ENCODE measurements around the gene RBM34.

RBM34 gene

GRCh38 chr1:235106457-235106856, 54.6 kb downstream of the RBM34 start:
- DNase-seq = no peak
- Histone ChIP-seq H3K9me3 (ENCODE audit: insufficient read depth, low read depth, low read length) (no peaks in the 10 kb centered on the region), H3K23ac (ENCODE audit: low read length) (no peak overlapping the region)

GRCh38 chr1:235105051-235106043, 55.7 kb downstream of the RBM34 start:
- no CpG with 5 or more reads among the region's 12 CpGs for WGBS (ENCODE audit: extremely low coverage, insufficient coverage, insufficient read length)
- Histone ChIP-seq H3K14ac (ENCODE audit: low read length) (no peak overlapping the region), H2AFZ (ENCODE audit: insufficient read depth, low read length, poor library complexity) (no peak overlapping the region)

More at GRCh38 chr1:235106457-235106856, 54.6 kb downstream of the RBM34 start:
- Histone ChIP-seq H2BK5ac (ENCODE audit: low read depth, low read length, poor library complexity) (no peak overlapping the region), H3K27ac (ENCODE audit: low read depth, low read length) (no peak overlapping the region), H3K4me3 (ENCODE audit: low read depth, low read length) (no peak overlapping the region), H3K27me3 (ENCODE audit: insufficient read depth, low read length) (no peaks in the 10 kb centered on the region), H4K8ac (ENCODE audit: low read depth, low read length) (no peak overlapping the region), H4K91ac (ENCODE audit: low read depth, low read length) (no peak overlapping the region), H2AFZ (ENCODE audit: insufficient read depth, low read length, poor library complexity) (no peak overlapping the region), H3K36me3 (ENCODE audit: control insufficient read depth in 1 of 2, insufficient read depth in 2 of 2, low read length in 2 of 2) (peaks cover 11 to 26% of the 10 kb centered on the region in 2 experiments), H3K4me2 (ENCODE audit: low read length) (no peak overlapping the region), H3K79me1 (ENCODE audit: low read length) (no peaks in the 10 kb centered on the region), H3K18ac (ENCODE audit: low read length) (no peak overlapping the region), H3K4ac (ENCODE audit: low read depth, low read length) (no peak overlapping the region), H4K12ac (ENCODE audit: low read depth, low read length) (no peak overlapping the region), H2AK5ac (ENCODE audit: low read length) (no peak overlapping the region), H2BK120ac (ENCODE audit: insufficient read depth, low read length, poor library complexity) (no peak overlapping the region), H2BK12ac (ENCODE audit: low read length) (no peak overlapping the region), H3K4me1 (ENCODE audit: control insufficient read depth in 1 of 2, insufficient read depth in 2 of 2, low read length in 2 of 2) (peaks cover 0 to 2% of the 10 kb centered on the region in 2 experiments), H3K14ac (ENCODE audit: low read length) (no peak overlapping the region), H3K79me2 (ENCODE audit: control insufficient read depth, insufficient read depth, low read length, poor library complexity) (no peaks in the 10 kb centered on the region), H3K9ac (ENCODE audit: low read length) (no peak overlapping the region)
- WGBS (ENCODE audit: extremely low coverage, insufficient coverage, insufficient read length) = no CpG with 5 or more reads among the region's 4 CpGs

GRCh38 chr1:235102993-235103411, 58.0 kb downstream of the RBM34 start:
- Histone ChIP-seq H3K4me1 (ENCODE audit: control insufficient read depth in 1 of 2, insufficient read depth in 2 of 2, low read length in 2 of 2) (peaks cover 0 to 2% of the 10 kb centered on the region in 2 experiments), H3K27ac (ENCODE audit: low read depth, low read length) (no peak overlapping the region), H3K36me3 (ENCODE audit: control insufficient read depth in 1 of 2, insufficient read depth in 2 of 2, low read length in 2 of 2) (peaks cover 3 to 8% of the 10 kb centered on the region in 2 experiments), H4K8ac (ENCODE audit: low read depth, low read length) (no peak overlapping the region), H3K9me3 (ENCODE audit: insufficient read depth, low read depth, low read length) (no peaks in the 10 kb centered on the region), H4K91ac (ENCODE audit: low read depth, low read length) (no peak overlapping the region), H4K12ac (ENCODE audit: low read depth, low read length) (no peak overlapping the region), H3K4me2 (ENCODE audit: low read length) (no peak overlapping the region), H3K79me1 (ENCODE audit: low read length) (no peaks in the 10 kb centered on the region), H3K79me2 (ENCODE audit: control insufficient read depth, insufficient read depth, low read length, poor library complexity) (no peaks in the 10 kb centered on the region), H3K9ac (ENCODE audit: low read length) (no peak overlapping the region), H2AK5ac (ENCODE audit: low read length) (no peak overlapping the region), H2BK12ac (ENCODE audit: low read length) (no peak overlapping the region), H2AFZ (ENCODE audit: insufficient read depth, low read length, poor library complexity) (no peak overlapping the region), H2BK120ac (ENCODE audit: insufficient read depth, low read length, poor library complexity) (no peak overlapping the region), H3K14ac (ENCODE audit: low read length) (no peak overlapping the region), H3K23ac (ENCODE audit: low read length) (no peak overlapping the region), H3K18ac (ENCODE audit: low read length) (no peak overlapping the region), H3K4ac (ENCODE audit: low read depth, low read length) (no peak overlapping the region), H2BK5ac (ENCODE audit: low read depth, low read length, poor library complexity) (no peak overlapping the region), H3K4me3 (ENCODE audit: low read depth, low read length) (no peak overlapping the region), H3K27me3 (ENCODE audit: insufficient read depth, low read length) (no peaks in the 10 kb centered on the region)
- WGBS (ENCODE audit: extremely low coverage, insufficient coverage, insufficient read length) = no CpG with 5 or more reads among the region's 4 CpGs
- DNase-seq = no peak

More at GRCh38 chr1:235105051-235106043, 55.7 kb downstream of the RBM34 start:
- H3K4ac ChIP-seq (ENCODE audit: low read depth, low read length) = no peak overlapping the region
- H3K4me2 ChIP-seq (ENCODE audit: low read length) = no peak overlapping the region
- no peak overlapping the region for H3K9ac ChIP-seq (ENCODE audit: low read length)
- H2BK12ac ChIP-seq (ENCODE audit: low read length) = no peak overlapping the region
- no peak overlapping the region for H4K91ac ChIP-seq (ENCODE audit: low read depth, low read length)
- H3K9me3 ChIP-seq (ENCODE audit: insufficient read depth, low read depth, low read length) = no peaks in the 10 kb centered on the region
- H2BK5ac ChIP-seq (ENCODE audit: low read depth, low read length, poor library complexity) = no peak overlapping the region
- no peak overlapping the region for H4K8ac ChIP-seq (ENCODE audit: low read depth, low read length)
- H3K27me3 ChIP-seq (ENCODE audit: insufficient read depth, low read length) = no peaks in the 10 kb centered on the region
- H3K79me2 ChIP-seq (ENCODE audit: control insufficient read depth, insufficient read depth, low read length, poor library complexity) = no peaks in the 10 kb centered on the region
- no peak overlapping the region for H2BK120ac ChIP-seq (ENCODE audit: insufficient read depth, low read length, poor library complexity)
- no peak overlapping the region for H2AK5ac ChIP-seq (ENCODE audit: low read length)
- peaks cover 0 to 2% of the 10 kb centered on the region in 2 experiments for H3K4me1 ChIP-seq (ENCODE audit: control insufficient read depth in 1 of 2, insufficient read depth in 2 of 2, low read length in 2 of 2)
- H3K79me1 ChIP-seq (ENCODE audit: low read length) = no peaks in the 10 kb centered on the region
- H3K27ac ChIP-seq (ENCODE audit: low read depth, low read length) = no peak overlapping the region
- H4K12ac ChIP-seq (ENCODE audit: low read depth, low read length) = no peak overlapping the region
- no peak overlapping the region for H3K18ac ChIP-seq (ENCODE audit: low read length)
- no peak overlapping the region for H3K23ac ChIP-seq (ENCODE audit: low read length)
- DNase-seq = no peak
- H3K4me3 ChIP-seq (ENCODE audit: low read depth, low read length) = no peak overlapping the region
- H3K36me3 ChIP-seq (ENCODE audit: control insufficient read depth in 1 of 2, insufficient read depth in 2 of 2, low read length in 2 of 2) = peaks cover 11 to 23% of the 10 kb centered on the region in 2 experiments

GRCh38 chr1:235102259-235102582, 58.8 kb downstream of the RBM34 start:
- Histone ChIP-seq H2AK5ac (ENCODE audit: low read length) (no peak overlapping the region), H2AFZ (ENCODE audit: insufficient read depth, low read length, poor library complexity) (no peak overlapping the region), H4K91ac (ENCODE audit: low read depth, low read length) (no peak overlapping the region), H4K12ac (ENCODE audit: low read depth, low read length) (no peak overlapping the region), H2BK5ac (ENCODE audit: low read depth, low read length, poor library complexity) (no peak overlapping the region), H3K4me1 (ENCODE audit: control insufficient read depth in 1 of 2, insufficient read depth in 2 of 2, low read length in 2 of 2) (peaks cover 0 to 2% of the 10 kb centered on the region in 2 experiments), H3K9me3 (ENCODE audit: insufficient read depth, low read depth, low read length) (no peaks in the 10 kb centered on the region), H2BK12ac (ENCODE audit: low read length) (no peak overlapping the region), H3K27ac (ENCODE audit: low read depth, low read length) (no peak overlapping the region), H3K4ac (ENCODE audit: low read depth, low read length) (no peak overlapping the region), H3K4me3 (ENCODE audit: low read depth, low read length) (no peak overlapping the region), H3K14ac (ENCODE audit: low read length) (no peak overlapping the region), H3K27me3 (ENCODE audit: insufficient read depth, low read length) (no peaks in the 10 kb centered on the region), H3K18ac (ENCODE audit: low read length) (no peak overlapping the region), H4K8ac (ENCODE audit: low read depth, low read length) (no peak overlapping the region), H3K79me1 (ENCODE audit: low read length) (no peaks in the 10 kb centered on the region), H3K79me2 (ENCODE audit: control insufficient read depth, insufficient read depth, low read length, poor library complexity) (no peaks in the 10 kb centered on the region), H3K9ac (ENCODE audit: low read length) (no peak overlapping the region), H3K4me2 (ENCODE audit: low read length) (no peak overlapping the region), H2BK120ac (ENCODE audit: insufficient read depth, low read length, poor library complexity) (no peak overlapping the region), H3K23ac (ENCODE audit: low read length) (no peak overlapping the region), H3K36me3 (ENCODE audit: control insufficient read depth in 1 of 2, insufficient read depth in 2 of 2, low read length in 2 of 2) (peaks cover 0 to under 1% of the 10 kb centered on the region in 2 experiments)
- no peak for DNase-seq
- no CpG with 5 or more reads among the region's 3 CpGs for WGBS (ENCODE audit: extremely low coverage, insufficient coverage, insufficient read length)
